Adrenal gland (tissue), 12 donors: ENCODE results near the gene NAALADL2. TPM values are rescaled to one million over a fixed set of nuclear protein-coding genes. Genes with fewer than 3 reads are reported as not detected.

Source experiments
- DNase-seq, 7 donors: peaks; one replicate each; pipeline ENCODE4 v3.0.0-alpha.2; 2019 to 2020
- H3K27ac ChIP-seq, 5 donors: fragments of 200-600 bp; sonication (generic) in 4 of 5; 1 replicate in 3 of 5; 2 replicates in 2 of 5; pipeline versions ENCODE4 v1.5.1 to v1.8.0; 2016 to 2020; ENCODE audit warnings: mild to moderate bottlenecking in 1 of 5
- H3K27me3 ChIP-seq: fragments of 200-600 bp; 2 replicates; pipeline ENCODE4 v1.8.0; 2021
- H3K36me3 ChIP-seq, 2 donors: fragments of 200-600 bp; replicated peaks in 1 of 2; 1 replicate in 1 of 2; 2 replicates in 1 of 2; pipeline versions ENCODE4 v1.5.1 to v1.8.0; 2018 to 2022
- H3K4me1 ChIP-seq, 2 donors: fragments of 200-600 bp; replicated peaks in 1 of 2; 1 replicate in 1 of 2; 2 replicates in 1 of 2; pipeline versions ENCODE4 v1.5.1 to v1.8.0; 2018 to 2021
- H3K4me3 ChIP-seq, 4 donors: fragments of 200-600 bp; sonication (generic) in 3 of 4; one replicate each; pipeline ENCODE4 v1.5.1; 2016 to 2018
- H3K9me3 ChIP-seq, 3 donors: fragments of 200-600 bp; sonication (generic) in 1 of 3; replicated peaks in 1 of 3; 1 replicate in 2 of 3; 2 replicates in 1 of 3; pipeline versions ENCODE4 v1.5.1 to v1.8.0; 2016 to 2021
- CTCF ChIP-seq, 6 experiments: fragments of 450-650 bp in 4 of 6; fragments of 200-600 bp in 2 of 6; sonication (generic) in 1 of 6; IDR thresholded peaks; 1 replicate in 5 of 6; 2 replicates in 1 of 6; pipeline versions ENCODE4 v1.5.1 to v1.8.0; 2016 to 2021; ENCODE audit warnings: antibody characterized with exemption in 6 of 6, mild to moderate bottlenecking in 2 of 6, moderate library complexity in 1 of 6
- POLR2A ChIP-seq, 2 donors: fragments of 450-650 bp; IDR thresholded peaks; one replicate each; pipeline ENCODE4 v1.6.1; 2017; ENCODE audit warnings: antibody characterized with exemption in 2 of 2, mild to moderate bottlenecking in 2 of 2, moderate library complexity in 1 of 2
- WGBS, 4 donors: extraction: QIAGEN DNeasy Blood & Tissue Kit in 2 of 4; methylation state at CpG; one replicate each; pipeline versions ENCODE4 v1.1.5 to v1.1.7; 2013 to 2017; 5-methylcytosine and 5-hydroxymethylcytosine counted together
- intact Hi-C, 2 donors: fragments of 100-400 bp; cut with DNase I; formaldehyde crosslinking; loops; one replicate each; pipeline versions ENCODE4 v1.14.1 to v1.15.0; 2022 to 2023
- polyA plus RNA-seq, 3 donors: library from polyadenylated mRNA; stranded (reverse); fragments of 200-250 nt in 2 of 3; fragments of 350-450 nt in 1 of 3; fragmentation: Illumina TruSeq in 1 of 3; extraction: RNeasy Lipid Tissue Mini Kit (QIAGEN cat#74804) in 1 of 3; gene quantifications; one replicate each; pipeline ENCODE4 v1.2.3, GENCODE V29; 2013 to 2014
- total RNA-seq, 9 donors: library from RNA; depleted of rRNA in 4 of 9; stranded (reverse); fragments of >200 nt in 4 of 9; fragments of 120-200 nt in 1 of 9; fragmentation: NEBNext Ultra II Directional in 1 of 9; extraction: Animal tissue kit (Norgen Biotek cat#: 25700) in 1 of 9; gene quantifications; one replicate each; pipeline versions ENCODE4 v1.1.0 to v1.2.4, GENCODE V29; 2013 to 2023
- donor health status: healthy with polysubstance abuse.
- donor health status: Bipolar disorder and iron deficiency.
- donor health status: DM: yes; HTN: yes; CAD: no.
- donor health status: DM: no; HTN: no; CAD: no.
- donor health status: DM: no; HTN: no; CAD: no.
- donor health status: DM: yes; HTN: yes; CAD: no.

NAALADL2 gene
- total and polyA plus RNA-seq, 12 donors = 0.24 to 7.8 (median 4.8) TPM

- H3K27ac ChIP-seq = no peak overlapping the region
- H3K4me3 ChIP-seq = no peak overlapping the region
- DNase-seq = no peak
- no peaks in the 10 kb centered on the region for H3K4me1 ChIP-seq
- H3K36me3 ChIP-seq = no peaks in the 10 kb centered on the region
- WGBS, 4 donors = 60 to 95% (median 84%) methylated on average over 1 of the region's 1 CpG
- intact Hi-C loops = no loop called here
- H3K27me3 ChIP-seq = no peaks in the 10 kb centered on the region
- H3K9me3 ChIP-seq = no peaks in the 10 kb centered on the region
- no peak for TF ChIP-seq POLR2A (IDR thresholded peaks at IDR 0.05)
- TF ChIP-seq CTCF (IDR thresholded peaks at IDR 0.05) = no peak
Measured at GRCh38 chr3:175656461-175656860, 797.3 kb downstream of the NAALADL2 start.

- intact Hi-C loops = no loop called here
- 85 to 94% (median 89%) methylated on average over 2 of the region's 2 CpGs for WGBS, 4 donors
- Histone ChIP-seq H3K27ac (no peak overlapping the region), H3K9me3 (no peaks in the 10 kb centered on the region), H3K27me3 (no peaks in the 10 kb centered on the region), H3K36me3 (no peaks in the 10 kb centered on the region), H3K4me1 (no peaks in the 10 kb centered on the region), H3K4me3 (no peak overlapping the region)
- no peak for DNase-seq
- TF ChIP-seq POLR2A (IDR thresholded peaks at IDR 0.05) (no peak), CTCF (IDR thresholded peaks at IDR 0.05) (no peak)
Measured at GRCh38 chr3:175659670-175660350, 800.7 kb downstream of the NAALADL2 start.

GRCh38 chr3:175662815-175663214 is 803.7 kb downstream of the NAALADL2 start:
- TF ChIP-seq CTCF (IDR thresholded peaks at IDR 0.05) = no peak
- TF ChIP-seq POLR2A (IDR thresholded peaks at IDR 0.05) = no peak
- H3K9me3 ChIP-seq = no peaks in the 10 kb centered on the region
- no peaks in the 10 kb centered on the region for H3K36me3 ChIP-seq
- H3K27ac ChIP-seq = no peak overlapping the region
- DNase-seq = no peak
- no peaks in the 10 kb centered on the region for H3K27me3 ChIP-seq
- intact Hi-C loops = no loop called here
- no peak overlapping the region for H3K4me3 ChIP-seq
- H3K4me1 ChIP-seq = no peaks in the 10 kb centered on the region

- intact Hi-C loops = no loop called here
- Histone ChIP-seq H3K4me1 (no peaks in the 10 kb centered on the region), H3K27me3 (no peaks in the 10 kb centered on the region), H3K27ac (no peak overlapping the region), H3K4me3 (no peak overlapping the region), H3K36me3 (no peaks in the 10 kb centered on the region), H3K9me3 (no peaks in the 10 kb centered on the region)
- TF ChIP-seq CTCF (IDR thresholded peaks at IDR 0.05) (no peak), POLR2A (IDR thresholded peaks at IDR 0.05) (no peak)
- DNase-seq = no peak
- WGBS, 4 donors = 73 to 80% (median 77%) methylated on average over 1 of the region's 1 CpG
Measured at GRCh38 chr3:175664911-175665310, 805.8 kb downstream of the NAALADL2 start.
